Activated CD4-positive, alpha-beta T cell treated with anti-CD3 and anti-CD28 coated beads for 24 hours (primary cell): ENCODE measurements around the gene GTPBP10.
"Not testable (repeated sequence)": the region's sequence is repeated elsewhere in the genome, so short reads cannot be mapped to it uniquely, and the experiment has no call there.

Source experiments
- DNase-seq, 2 donors: peaks; one replicate each; pipeline ENCODE4 v3.0.0-alpha.2; 2020; ENCODE audit warnings: low read depth in 2 of 2

Gene GTPBP10

DNA sequence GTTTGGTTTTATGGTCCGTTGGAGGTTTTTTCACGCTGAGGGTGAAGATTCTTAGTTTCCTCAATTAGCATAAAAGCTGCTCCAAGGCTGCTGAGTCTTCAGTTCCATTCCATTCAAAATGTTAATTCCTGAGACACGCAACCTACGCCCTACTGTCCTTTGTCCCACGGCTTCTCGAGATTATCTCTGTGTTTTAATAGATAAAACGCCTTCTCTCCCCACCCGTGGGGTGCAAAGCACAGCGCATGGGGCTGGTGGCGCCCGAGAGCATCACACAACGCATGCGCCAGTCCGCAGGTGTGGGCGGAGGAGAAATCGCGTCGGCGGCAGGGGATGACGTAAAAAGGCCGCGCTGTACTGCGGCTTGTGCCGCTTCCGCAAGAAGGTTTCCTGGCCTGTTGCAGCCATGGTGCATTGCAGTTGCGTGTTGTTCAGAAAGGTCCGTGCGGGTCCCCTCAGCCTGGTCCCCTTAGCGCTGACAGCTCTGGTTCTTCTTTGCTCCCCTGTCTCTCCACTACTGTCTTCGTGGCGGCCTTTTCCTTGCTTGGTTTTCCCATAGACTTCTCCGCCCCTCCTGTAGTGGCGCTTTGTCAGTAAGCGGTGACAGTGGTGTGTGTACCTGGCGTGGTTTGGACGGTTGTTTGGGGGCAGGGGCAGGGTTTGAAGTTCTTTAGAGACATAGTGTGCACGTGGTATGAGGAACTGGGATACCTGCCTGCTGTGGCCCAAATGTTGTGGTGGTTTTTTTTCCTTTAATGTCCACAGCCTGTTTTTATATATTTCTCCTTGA is at the start of gene GTPBP10:
TSS of gene GTPBP10 (plus strand) at position 381 of the 790 bp plus-strand sequence. CDS start at position 407, 26 bp downstream.
- DNase-seq = peak; percentile 89 to 91

GRCh38 chr7:90298145-90299038 is 48.1 kb upstream of the GTPBP10 start:
- DNase-seq = no peak

DNA sequence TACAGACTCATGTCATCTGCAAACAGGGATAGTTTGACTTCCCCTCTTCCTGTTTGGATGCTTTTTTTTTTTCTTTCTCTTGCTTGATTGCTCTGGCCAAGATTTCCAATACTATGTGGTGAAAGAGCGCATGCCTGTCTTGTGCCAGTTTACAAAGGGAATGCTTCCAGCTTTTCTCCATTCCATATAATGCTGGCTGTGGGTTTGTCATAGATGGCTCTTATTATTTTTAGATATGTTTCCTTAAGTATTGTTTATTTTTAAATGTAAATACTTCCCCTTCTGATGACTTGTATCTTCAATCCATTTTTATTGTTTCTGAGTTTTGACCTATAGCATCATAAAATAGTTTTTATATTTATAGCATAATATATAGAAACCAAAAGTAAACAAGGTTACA is 43.3 kb upstream of the GTPBP10 start:
- no peak for DNase-seq

DNA sequence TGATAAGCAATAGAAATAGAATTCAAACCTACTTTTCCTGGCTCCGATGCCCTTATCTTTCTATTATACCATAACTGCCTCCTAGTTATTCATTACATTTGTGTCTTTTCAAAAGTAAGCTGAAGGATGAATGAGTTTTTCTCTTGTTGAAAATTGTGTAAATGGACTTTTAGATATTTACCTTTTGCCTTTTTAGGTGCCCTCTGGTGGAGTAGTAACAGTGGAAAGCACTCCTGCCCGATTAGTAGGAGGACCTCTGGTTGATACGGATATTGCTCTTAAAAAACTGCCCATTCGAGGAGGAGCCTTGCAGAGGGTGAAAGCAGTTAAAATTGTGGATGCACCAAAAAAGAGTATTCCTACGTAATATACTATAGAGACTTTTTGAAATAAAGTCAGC is 36.6 kb upstream of the GTPBP10 start:
- DNase-seq = no peak

- DNase-seq = no peak
Measured at GRCh38 chr7:90311175-90311574, 35.3 kb upstream of the GTPBP10 start.

DNA sequence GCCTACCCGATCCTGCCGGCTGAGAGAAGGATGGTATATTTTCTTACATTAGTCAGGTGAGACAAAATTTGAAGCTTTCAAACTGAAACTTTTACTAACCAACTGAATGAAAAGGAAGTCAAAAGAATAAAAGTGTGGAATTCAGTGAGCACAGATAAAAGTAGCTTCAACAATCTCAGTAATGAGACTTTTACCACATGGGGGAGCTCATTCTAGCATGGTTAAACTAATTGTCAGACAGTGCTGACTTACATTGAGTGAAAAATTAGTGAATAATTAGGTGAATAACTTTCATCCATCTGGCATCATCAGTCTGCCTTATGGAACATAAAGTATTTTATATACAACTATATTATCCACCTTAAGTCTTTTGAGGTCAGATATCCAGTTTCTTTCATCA is 33.8 kb upstream of the GTPBP10 start:
- DNase-seq = no peak

DNA sequence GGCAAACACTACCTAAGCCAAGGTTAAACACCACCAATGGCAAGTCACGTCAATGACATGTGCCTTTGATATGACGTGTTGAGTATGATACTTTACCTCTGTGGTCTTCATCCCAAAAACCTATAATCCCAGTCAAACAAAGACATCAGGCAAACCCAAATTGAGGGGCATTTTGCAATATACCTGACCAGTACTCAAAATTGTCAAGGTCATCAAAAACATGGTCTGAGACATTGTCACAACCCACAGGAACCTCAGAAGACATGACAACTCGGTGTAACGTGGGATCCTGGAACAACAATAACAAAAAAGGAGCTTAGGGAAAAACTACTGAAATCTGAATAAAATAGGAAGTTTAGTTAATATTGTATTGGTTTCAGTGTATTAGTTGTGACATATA is 32.6 kb upstream of the GTPBP10 start:
- no peak for DNase-seq

- no peak for DNase-seq
Measured at GRCh38 chr7:90320014-90320413, 26.5 kb upstream of the GTPBP10 start.

GRCh38 chr7:90320418-90320800 is 26.1 kb upstream of the GTPBP10 start:
- DNase-seq = no peak

DNA sequence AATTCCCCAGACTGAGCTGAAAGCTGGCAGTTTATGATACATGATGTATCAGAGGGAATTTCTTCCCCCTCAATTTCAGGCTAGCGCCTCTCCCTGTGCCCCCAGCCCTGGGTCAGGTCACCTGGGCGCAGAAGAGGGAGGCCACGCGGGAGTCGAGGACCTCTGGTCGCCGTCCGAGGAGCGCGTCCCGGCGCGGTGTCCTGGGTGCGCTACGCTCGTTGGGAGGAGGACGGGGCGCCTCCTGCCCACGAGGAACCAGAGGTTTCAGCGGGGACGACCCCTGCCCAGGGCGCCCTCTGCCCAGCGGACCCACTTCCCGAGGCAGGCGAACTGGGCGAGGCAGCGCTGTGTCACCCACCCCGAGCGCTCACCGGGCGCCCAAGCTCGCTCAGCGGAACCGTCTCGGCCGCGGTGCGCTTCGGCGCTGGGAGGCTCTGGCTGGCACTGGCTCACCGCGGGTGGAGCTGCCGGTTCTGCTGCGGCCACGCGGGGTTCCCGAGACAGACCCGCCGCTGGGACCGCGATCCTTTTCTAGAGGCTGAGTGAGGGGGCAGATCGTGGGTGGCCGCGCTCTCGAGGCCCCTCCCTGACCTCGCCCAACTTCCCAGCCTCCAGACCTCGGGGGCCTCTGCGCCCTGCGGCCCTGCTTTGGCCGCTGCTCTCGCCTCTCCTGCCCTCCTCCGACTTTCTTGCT is 25.6 kb upstream of the GTPBP10 start, which contains the start of gene FAM237B:
TSS of gene FAM237B (minus strand) at position 504 of the 694 bp plus-strand sequence. CDS start 1,556 bp downstream, outside the sequence.
- no peak for DNase-seq

- no peak for DNase-seq
Measured at GRCh38 chr7:90322837-90323236, 23.7 kb upstream of the GTPBP10 start.

DNA sequence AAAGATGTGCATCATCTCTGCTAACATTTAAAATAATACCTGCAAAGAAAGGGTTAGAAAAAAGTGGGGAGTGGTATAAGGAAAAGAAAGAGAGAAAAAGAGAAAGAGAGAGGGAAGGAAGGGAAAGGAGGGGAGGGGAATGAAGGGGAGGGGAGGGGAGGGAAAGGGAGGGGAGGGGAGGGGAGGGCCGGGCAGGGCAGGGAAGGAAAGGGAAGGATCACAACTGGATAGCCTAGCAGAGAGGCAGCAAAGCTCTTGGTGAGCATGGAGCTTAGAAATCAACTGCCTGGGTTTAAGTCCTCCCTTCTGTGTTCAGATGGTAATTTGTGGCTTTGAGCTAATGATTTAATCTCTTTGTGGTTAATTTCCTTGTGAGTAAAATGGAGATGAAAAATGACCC is 20.0 kb upstream of the GTPBP10 start:
- no peak for DNase-seq

DNA sequence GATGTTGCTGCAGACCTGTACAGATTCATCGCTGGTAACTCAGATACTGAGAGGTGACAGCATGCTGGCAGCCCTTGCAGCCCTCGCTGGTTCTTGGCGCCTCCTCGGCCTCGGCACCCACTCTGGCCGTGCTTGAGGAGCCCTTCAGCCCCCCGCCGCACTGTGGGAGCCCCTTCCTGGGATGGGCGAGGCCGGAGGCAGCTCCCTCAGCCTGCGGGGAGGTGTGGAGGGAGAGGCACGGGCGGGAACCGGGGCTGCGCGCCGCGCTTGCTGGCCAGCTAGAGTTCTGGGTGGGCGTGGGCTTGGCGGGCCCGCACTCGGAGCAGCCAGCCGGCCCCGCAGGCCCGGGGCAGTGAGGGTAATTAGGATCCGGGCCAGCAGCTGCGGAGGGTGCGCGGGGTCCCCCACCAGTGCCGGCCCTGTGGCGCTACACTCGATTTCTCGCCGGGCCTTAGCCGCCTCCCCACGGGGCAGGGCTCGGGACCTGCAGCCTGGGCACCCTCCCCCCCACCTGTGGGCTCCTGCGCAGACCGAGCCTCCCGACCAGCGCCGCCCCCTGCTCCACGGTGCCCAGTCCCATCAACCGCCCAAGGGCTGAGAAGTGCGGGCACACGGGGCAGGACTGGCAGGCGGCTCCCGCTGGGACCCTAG is 12.2 kb upstream of the GTPBP10 start:
- no peak for DNase-seq

DNA sequence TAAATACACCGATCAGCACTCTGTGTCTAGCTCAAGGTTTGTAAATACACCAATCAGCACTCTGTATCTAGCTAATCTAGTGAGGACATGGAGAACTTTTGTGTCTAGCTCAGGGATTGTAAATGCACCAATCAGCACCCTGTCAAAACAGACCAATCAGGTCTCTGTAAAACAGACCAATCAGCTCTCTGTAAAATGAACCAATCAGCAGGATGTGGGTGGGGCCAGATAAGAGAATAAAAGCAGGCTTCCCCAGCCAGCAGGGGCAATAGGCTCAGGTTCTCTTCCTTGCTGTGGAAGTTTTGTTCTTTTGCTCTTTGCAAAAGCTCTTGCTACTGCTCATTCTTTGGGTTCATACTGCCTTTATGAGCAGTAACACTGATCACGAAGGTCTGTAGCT is 11.6 kb upstream of the GTPBP10 start:
- DNase-seq = not testable (repeated sequence)

GRCh38 chr7:90337106-90337505 is 9.4 kb upstream of the GTPBP10 start:
- no peak for DNase-seq

DNA sequence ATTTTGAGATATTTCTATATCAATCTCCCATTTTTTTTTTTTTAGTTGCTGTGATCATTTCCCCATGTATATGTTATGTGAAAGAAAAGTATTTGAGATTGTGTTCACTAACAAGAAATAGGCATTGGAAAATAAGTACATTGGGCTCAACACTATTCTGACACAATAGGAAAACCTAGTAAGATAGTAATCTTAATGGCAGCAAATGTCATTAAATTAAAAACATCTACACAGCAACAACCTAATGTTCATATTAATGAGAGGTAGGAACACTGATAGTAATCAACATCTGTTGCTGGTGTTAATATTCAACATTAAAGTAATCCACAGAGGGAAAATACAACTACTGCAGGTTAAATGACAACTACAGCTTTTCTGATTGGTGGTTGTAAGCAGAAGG is 1.5 kb upstream of the GTPBP10 start:
- no peak for DNase-seq

DNA sequence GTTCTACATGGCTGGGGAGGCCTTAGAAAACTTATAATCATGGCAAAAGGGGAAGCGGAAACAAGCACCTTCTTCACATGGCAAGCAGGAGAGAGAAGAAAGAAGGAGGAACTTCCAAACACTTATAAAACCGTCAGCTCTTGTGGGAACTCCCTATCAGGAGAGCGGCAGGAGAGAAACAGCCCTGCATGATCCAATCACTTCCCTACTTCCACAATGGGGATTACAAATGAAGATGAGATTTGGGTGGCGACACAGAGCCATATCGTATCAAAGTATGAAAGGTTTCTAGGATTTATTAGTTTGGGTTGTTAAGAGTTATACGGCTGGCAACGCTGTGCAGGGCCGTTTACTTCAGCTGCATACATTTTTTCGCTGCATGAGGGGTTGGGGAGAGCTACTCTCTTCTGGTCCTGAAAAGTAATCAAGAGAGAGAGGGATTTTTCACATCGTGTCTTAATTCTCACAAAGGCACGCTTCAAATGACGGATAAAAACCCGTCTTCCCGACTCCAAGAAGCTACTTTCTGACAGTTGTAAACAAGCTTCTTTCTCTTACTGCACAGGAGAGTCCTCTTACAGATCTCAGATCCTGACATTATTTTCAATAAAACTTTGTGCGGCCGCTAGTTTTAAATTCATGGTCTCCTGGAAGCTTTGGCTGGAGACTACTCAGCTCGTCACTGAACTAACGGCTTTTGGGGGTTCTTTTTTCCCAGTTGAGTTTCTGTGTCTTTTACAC is 751 bp upstream of the GTPBP10 start:
- peak in 1 of 2 donors; percentile 6 for DNase-seq

- no peak for DNase-seq
Measured at GRCh38 chr7:90347759-90348158, 1.2 kb downstream of the GTPBP10 start.

GRCh38 chr7:90349305-90349704 is 2.8 kb downstream of the GTPBP10 start:
- DNase-seq = no peak

DNA sequence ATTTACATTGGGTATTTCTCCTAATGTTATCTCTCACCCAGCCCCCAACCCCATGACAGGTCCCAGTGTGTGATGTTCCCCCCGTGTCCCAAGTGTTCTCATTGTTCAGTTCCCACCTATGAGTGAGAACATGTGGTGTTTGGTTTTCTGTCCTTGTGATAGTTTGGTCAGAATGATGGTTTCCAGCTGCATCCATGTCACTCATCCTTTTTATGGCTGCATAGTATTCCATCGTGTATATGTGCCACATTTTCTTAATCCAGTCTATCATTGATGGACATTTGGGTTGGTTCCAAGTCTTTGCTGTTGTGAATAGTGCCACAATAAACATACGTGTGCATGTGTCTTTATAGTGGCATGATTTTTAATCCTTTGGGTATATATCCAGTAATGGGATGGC is 3.5 kb downstream of the GTPBP10 start:
- not testable (repeated sequence) for DNase-seq

DNA sequence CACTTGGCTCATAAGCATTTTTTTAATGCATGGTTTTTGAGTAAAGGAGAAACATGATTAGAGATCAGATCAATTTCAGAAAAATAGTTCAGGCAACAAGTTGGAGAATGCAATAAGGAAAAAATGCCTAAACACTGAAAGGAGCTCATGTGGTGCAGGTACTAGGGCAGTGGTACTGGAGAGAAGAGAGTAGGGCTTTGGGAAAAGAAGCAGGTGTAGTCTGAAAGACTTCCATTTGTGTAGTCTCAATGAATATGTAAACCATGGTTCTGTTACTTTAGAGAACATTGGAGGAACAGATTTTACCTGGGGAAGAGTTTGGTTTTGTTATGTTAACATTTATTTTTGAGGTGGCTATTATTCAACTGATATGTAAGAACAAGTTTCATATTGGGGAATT is 5.5 kb downstream of the GTPBP10 start:
- no peak for DNase-seq
